Adrenal gland (tissue), 12 donors: ENCODE results near the gene GBF1. TPM values are rescaled to one million over a fixed set of nuclear protein-coding genes. Genes with fewer than 3 reads are reported as not detected.

Experiments
- DNase-seq, 7 donors: peaks; one replicate each; pipeline ENCODE4 v3.0.0-alpha.2; 2019 to 2020
- H3K27ac ChIP-seq, 5 donors: fragments of 200-600 bp; sonication (generic) in 4 of 5; 1 replicate in 3 of 5; 2 replicates in 2 of 5; pipeline versions ENCODE4 v1.5.1 to v1.8.0; 2016 to 2020; ENCODE audit warnings: mild to moderate bottlenecking in 1 of 5
- H3K27me3 ChIP-seq: fragments of 200-600 bp; 2 replicates; pipeline ENCODE4 v1.8.0; 2021
- H3K36me3 ChIP-seq, 2 donors: fragments of 200-600 bp; replicated peaks in 1 of 2; 1 replicate in 1 of 2; 2 replicates in 1 of 2; pipeline versions ENCODE4 v1.5.1 to v1.8.0; 2018 to 2022
- H3K4me1 ChIP-seq, 2 donors: fragments of 200-600 bp; replicated peaks in 1 of 2; 1 replicate in 1 of 2; 2 replicates in 1 of 2; pipeline versions ENCODE4 v1.5.1 to v1.8.0; 2018 to 2021
- H3K4me3 ChIP-seq, 4 donors: fragments of 200-600 bp; sonication (generic) in 3 of 4; one replicate each; pipeline ENCODE4 v1.5.1; 2016 to 2018
- H3K9me3 ChIP-seq, 3 donors: fragments of 200-600 bp; sonication (generic) in 1 of 3; replicated peaks in 1 of 3; 1 replicate in 2 of 3; 2 replicates in 1 of 3; pipeline versions ENCODE4 v1.5.1 to v1.8.0; 2016 to 2021
- POLR2A ChIP-seq, 2 donors: fragments of 450-650 bp; IDR thresholded peaks; one replicate each; pipeline ENCODE4 v1.6.1; 2017; ENCODE audit warnings: antibody characterized with exemption in 2 of 2, mild to moderate bottlenecking in 2 of 2, moderate library complexity in 1 of 2
- WGBS, 4 donors: extraction: QIAGEN DNeasy Blood & Tissue Kit in 2 of 4; methylation state at CpG; one replicate each; pipeline versions ENCODE4 v1.1.5 to v1.1.7; 2013 to 2017; 5-methylcytosine and 5-hydroxymethylcytosine counted together
- intact Hi-C, 2 donors: fragments of 100-400 bp; cut with DNase I; formaldehyde crosslinking; loops; one replicate each; pipeline versions ENCODE4 v1.14.1 to v1.15.0; 2022 to 2023
- polyA plus RNA-seq, 3 donors: library from polyadenylated mRNA; stranded (reverse); fragments of 200-250 nt in 2 of 3; fragments of 350-450 nt in 1 of 3; fragmentation: Illumina TruSeq in 1 of 3; extraction: RNeasy Lipid Tissue Mini Kit (QIAGEN cat#74804) in 1 of 3; gene quantifications; one replicate each; pipeline ENCODE4 v1.2.3, GENCODE V29; 2013 to 2014
- total RNA-seq, 9 donors: library from RNA; depleted of rRNA in 4 of 9; stranded (reverse); fragments of >200 nt in 4 of 9; fragments of 120-200 nt in 1 of 9; fragmentation: NEBNext Ultra II Directional in 1 of 9; extraction: Animal tissue kit (Norgen Biotek cat#: 25700) in 1 of 9; gene quantifications; one replicate each; pipeline versions ENCODE4 v1.1.0 to v1.2.4, GENCODE V29; 2013 to 2023
- TF ChIP-seq, protein P1 (sequence below), 6 experiments: fragments of 450-650 bp in 4 of 6; fragments of 200-600 bp in 2 of 6; sonication (generic) in 1 of 6; IDR thresholded peaks; 1 replicate in 5 of 6; 2 replicates in 1 of 6; pipeline versions ENCODE4 v1.5.1 to v1.8.0; 2016 to 2021; ENCODE audit warnings: antibody characterized with exemption in 6 of 6, mild to moderate bottlenecking in 2 of 6, moderate library complexity in 1 of 6
- donor health status: healthy with polysubstance abuse.
- donor health status: Bipolar disorder and iron deficiency.
- donor health status: DM: yes; HTN: yes; CAD: no.
- donor health status: DM: no; HTN: no; CAD: no.
- donor health status: DM: no; HTN: no; CAD: no.
- donor health status: DM: yes; HTN: yes; CAD: no.

The GBF1 gene
- total and polyA plus RNA-seq, 12 donors: 16.4 to 46.1 (median 37.7) TPM

DNA sequence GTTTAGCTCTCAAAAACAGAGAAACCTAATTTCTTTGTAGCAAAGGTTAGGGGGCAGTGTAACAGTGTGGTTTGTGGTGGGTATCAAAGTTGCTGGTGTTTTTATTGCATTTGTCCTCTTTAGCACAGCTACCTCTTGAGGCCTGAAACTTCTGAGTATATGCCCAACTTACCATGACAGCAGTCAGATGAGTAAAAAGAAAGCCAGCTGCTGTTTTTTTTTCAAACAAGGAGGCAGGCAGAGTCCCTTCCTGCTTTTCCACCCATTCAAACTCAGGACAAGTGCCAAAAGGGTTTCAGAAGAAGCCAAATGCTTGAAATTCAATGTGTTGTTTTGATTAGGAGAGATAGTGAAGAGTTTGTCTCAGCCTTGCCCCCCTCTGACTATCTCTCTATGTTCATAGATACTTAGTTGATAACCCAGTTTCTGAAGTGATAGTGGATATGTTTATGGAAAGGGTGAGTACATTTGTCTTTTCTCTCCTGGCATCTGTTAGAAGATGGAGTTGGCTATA is 23.1 kb downstream of the GBF1 start:
- H3K36me3 ChIP-seq: no peaks in the 10 kb centered on the region
- no peaks in the 10 kb centered on the region for H3K27me3 ChIP-seq
- H3K27ac ChIP-seq: peak overlapping the region in 1 of 5 donors; percentile 28
- TF ChIP-seq POLR2A (IDR thresholded peaks at IDR 0.05): no peak
- TF ChIP-seq, protein P1, sequence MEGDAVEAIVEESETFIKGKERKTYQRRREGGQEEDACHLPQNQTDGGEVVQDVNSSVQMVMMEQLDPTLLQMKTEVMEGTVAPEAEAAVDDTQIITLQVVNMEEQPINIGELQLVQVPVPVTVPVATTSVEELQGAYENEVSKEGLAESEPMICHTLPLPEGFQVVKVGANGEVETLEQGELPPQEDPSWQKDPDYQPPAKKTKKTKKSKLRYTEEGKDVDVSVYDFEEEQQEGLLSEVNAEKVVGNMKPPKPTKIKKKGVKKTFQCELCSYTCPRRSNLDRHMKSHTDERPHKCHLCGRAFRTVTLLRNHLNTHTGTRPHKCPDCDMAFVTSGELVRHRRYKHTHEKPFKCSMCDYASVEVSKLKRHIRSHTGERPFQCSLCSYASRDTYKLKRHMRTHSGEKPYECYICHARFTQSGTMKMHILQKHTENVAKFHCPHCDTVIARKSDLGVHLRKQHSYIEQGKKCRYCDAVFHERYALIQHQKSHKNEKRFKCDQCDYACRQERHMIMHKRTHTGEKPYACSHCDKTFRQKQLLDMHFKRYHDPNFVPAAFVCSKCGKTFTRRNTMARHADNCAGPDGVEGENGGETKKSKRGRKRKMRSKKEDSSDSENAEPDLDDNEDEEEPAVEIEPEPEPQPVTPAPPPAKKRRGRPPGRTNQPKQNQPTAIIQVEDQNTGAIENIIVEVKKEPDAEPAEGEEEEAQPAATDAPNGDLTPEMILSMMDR (IDR thresholded peaks at IDR 0.05): no peak
- no peaks in the 10 kb centered on the region for H3K9me3 ChIP-seq
- intact Hi-C loops: no loop called here
- DNase-seq: no peak
- H3K4me1 ChIP-seq: peaks cover 20 to 37% of the 10 kb centered on the region in 2 donors
- no peak overlapping the region for H3K4me3 ChIP-seq

GRCh38 chr10:102269017-102269416 is 23.7 kb downstream of the GBF1 start:
- Histone ChIP-seq H3K9me3 (no peaks in the 10 kb centered on the region), H3K36me3 (no peaks in the 10 kb centered on the region), H3K27me3 (no peaks in the 10 kb centered on the region), H3K27ac (peak overlapping the region in 1 of 5 donors; percentile 28), H3K4me3 (no peak overlapping the region), H3K4me1 (peaks cover 20 to 41% of the 10 kb centered on the region in 2 donors)
- intact Hi-C loops: no loop called here
- no peak for DNase-seq
- 37 to 53% (median 47%) methylated on average over 3 of the region's 3 CpGs for WGBS, 4 donors
- TF ChIP-seq, protein P1 (IDR thresholded peaks at IDR 0.05): no peak
- TF ChIP-seq POLR2A (IDR thresholded peaks at IDR 0.05): no peak

DNA sequence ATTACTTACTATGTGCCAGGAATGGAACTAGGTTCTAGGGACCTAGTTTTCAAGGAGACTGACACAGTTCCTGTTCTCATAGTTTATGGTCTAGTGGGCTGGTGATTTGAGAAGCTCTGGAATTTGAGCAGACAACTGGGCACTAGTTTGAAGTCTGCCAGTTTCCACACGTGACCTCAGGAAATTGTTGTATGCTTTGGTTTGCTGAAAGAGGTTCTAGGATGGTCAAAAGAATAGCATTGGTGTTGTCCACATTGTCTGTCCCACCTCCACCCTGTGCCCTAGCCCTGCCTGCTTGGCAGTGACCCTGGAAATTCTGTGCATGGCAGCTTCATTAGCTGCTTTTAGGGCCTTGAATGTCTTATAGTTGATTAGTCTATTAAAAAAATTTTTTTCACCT is 28.7 kb downstream of the GBF1 start:
- no peak for TF ChIP-seq POLR2A (IDR thresholded peaks at IDR 0.05)
- TF ChIP-seq, protein P1 (IDR thresholded peaks at IDR 0.05): no peak
- intact Hi-C loops: no loop called here
- no peak overlapping the region for H3K27ac ChIP-seq
- H3K27me3 ChIP-seq: no peaks in the 10 kb centered on the region
- 67 to 84% (median 72%) methylated on average over 1 of the region's 1 CpG; no CpG with 5 or more reads in 1 of the 4 donors for WGBS, 4 donors
- H3K4me3 ChIP-seq: no peak overlapping the region
- H3K4me1 ChIP-seq: peaks cover 2 to 20% of the 10 kb centered on the region in 2 donors
- H3K9me3 ChIP-seq: no peaks in the 10 kb centered on the region
- no peaks in the 10 kb centered on the region for H3K36me3 ChIP-seq
- no peak for DNase-seq

GRCh38 chr10:102275343-102275742 is 30.0 kb downstream of the GBF1 start:
- WGBS, 4 donors: 75 to 88% (median 86%) methylated on average over 2 of the region's 2 CpGs
- no peaks in the 10 kb centered on the region for H3K36me3 ChIP-seq
- DNase-seq: no peak
- intact Hi-C loops: no loop called here
- H3K4me1 ChIP-seq: peaks cover 8 to 27% of the 10 kb centered on the region in 2 donors
- no peaks in the 10 kb centered on the region for H3K9me3 ChIP-seq
- TF ChIP-seq POLR2A (IDR thresholded peaks at IDR 0.05): no peak
- TF ChIP-seq, protein P1 (IDR thresholded peaks at IDR 0.05): no peak
- H3K27ac ChIP-seq: no peak overlapping the region
- no peak overlapping the region for H3K4me3 ChIP-seq
- H3K27me3 ChIP-seq: no peaks in the 10 kb centered on the region
